HT1080 (cell line): Measurements from ENCODE around the gene F11R. TPM values are rescaled to one million over a fixed set of nuclear protein-coding genes. Genes with fewer than 3 reads are reported as not detected.
"Not testable (repeated sequence)": the region's sequence is repeated elsewhere in the genome, so short reads cannot be mapped to it uniquely, and the experiment has no call there.

ENCODE experiments used
- DNase-seq: peaks from one replicate; pipeline ENCODE4 v3.0.0-alpha.2; 2015; ENCODE audit warnings: low read depth
- total RNA-seq: library from RNA; depleted of rRNA; stranded (reverse); fragments of >200 nt; shearing (Covaris generic); gene quantifications from 2 replicates; pipeline ENCODE4 v1.2.3, GENCODE V29; 2014

The F11R gene
- total RNA-seq, 1 experiment from 2014 or later = 6.6 TPM

GRCh38 chr1:161016683-161017082 lies 4.3 kb downstream of the F11R start:
- peak; percentile 51 for DNase-seq

DNA sequence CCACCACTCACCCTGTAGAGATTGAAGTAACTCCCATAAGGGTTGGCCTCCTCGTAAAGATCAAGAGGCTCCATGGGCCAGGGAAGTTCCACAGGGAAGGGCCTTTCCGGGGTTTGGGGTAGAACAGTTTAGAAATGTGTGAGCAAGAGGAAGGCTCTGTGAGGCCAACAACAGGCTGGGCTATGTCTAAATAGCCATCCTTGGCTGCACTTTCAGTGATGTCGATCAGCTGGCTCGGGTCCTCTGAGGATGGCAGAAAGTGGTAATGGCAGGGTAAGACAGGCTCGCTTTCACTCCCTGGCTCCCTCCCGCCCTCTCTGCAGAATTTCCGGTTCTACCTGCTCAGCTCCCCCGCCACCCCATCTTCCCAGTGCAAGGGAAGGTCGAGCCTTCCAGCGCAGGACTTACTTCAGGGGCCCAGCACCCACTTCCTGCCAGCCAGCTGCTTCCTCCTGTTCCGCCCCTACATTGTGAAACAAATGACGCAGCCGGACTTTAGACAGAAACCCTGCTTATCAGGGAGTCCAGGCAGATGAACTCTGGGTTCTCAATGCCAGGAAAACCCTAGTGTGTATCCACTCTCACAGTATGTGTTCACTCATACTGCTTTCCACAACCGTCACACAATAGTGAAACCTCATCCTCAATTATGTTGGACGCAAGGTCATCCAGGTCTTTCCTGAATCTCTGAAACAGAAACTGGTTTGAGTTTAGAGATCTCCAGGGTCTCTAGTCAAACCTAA lies 7.3 kb downstream of the F11R start:
- DNase-seq = peak; percentile 93

GRCh38 chr1:161013131-161013487 lies 7.8 kb downstream of the F11R start:
- DNase-seq = peak; percentile 84

- DNase-seq = no peak
Observed at GRCh38 chr1:161012420-161012819, 8.5 kb downstream of the F11R start.

GRCh38 chr1:161009602-161010211 lies 11.2 kb downstream of the F11R start:
- no peak for DNase-seq

DNA sequence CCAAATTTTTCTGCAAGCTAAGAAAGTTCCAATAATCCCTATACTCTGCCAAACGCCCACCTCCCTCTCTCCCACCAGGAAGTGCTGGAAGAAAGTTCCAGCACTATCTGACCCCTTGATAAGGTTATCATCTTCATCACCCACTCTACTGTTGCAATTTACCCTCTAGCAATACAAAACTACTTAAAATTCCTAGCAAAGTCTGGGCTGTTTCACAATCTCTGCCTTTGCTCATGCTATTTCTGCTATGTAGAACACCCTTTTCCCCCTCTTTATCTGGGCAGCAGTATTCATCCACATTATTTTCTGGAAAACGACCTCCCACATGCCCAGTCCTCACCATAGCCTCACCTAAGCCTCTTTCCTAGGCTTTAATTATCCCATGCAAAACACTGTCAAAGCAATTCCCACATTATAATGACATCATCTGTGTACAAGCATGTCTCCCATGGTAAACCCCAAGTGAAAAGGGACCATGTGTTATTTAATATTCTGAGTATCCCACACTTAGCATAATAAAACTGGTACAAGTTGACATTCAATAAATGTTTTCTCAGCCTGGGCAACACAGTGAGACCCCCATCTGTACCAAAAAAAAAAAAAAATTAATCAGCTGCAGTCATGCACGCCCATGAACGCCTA lies 12.0 kb downstream of the F11R start:
- no peak for DNase-seq

- no peak for DNase-seq
Observed at GRCh38 chr1:161007369-161007768, 13.6 kb downstream of the F11R start.

DNA sequence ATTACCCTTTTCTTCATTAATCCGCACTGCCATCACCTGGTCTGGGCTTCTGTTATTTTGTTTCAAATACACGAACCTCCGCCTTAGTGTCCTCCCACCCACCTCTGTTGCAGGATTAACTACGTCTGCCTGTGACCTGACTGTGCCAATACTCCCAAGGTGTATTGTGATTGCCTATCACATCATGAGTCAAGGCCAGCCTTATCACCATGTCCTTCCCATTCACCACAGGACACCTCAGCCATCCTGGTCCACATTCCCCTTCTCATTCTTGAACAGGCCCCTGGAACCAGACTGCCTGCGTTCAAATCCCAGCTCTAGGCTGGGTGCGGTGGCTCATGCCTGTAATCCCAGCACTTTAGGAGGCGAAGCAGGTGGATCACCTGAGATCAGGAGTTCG lies 14.4 kb downstream of the F11R start:
- no peak for DNase-seq

DNA sequence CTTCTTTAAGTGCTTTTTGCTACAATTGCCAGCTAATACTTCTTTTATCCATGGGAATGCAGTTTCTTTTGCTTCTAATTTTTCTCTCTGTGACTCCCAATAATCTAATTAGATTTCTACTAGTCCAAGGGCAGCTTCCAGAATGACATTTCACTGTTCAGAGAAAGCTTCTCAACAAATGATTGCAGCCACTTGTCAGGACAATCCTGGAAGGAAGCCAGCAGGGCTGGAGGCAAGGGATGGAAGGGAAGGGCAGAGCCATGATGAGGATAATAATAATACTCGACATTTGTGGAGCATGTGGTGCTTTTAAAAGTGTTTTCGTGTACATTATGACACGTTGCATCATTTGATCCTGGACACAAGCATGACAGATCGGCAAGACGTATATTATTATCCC lies 19.4 kb downstream of the F11R start:
- DNase-seq = no peak

GRCh38 chr1:161000736-161001480 lies 20.0 kb downstream of the F11R start:
- DNase-seq = no peak

GRCh38 chr1:160999376-160999775 lies 21.6 kb downstream of the F11R start:
- no peak for DNase-seq

- DNase-seq = peak; percentile 74
Observed at GRCh38 chr1:160997323-160998038, 23.5 kb downstream of the F11R start.

GRCh38 chr1:160996178-160996577 lies 24.8 kb downstream of the F11R start:
- DNase-seq = peak; percentile 99

DNA sequence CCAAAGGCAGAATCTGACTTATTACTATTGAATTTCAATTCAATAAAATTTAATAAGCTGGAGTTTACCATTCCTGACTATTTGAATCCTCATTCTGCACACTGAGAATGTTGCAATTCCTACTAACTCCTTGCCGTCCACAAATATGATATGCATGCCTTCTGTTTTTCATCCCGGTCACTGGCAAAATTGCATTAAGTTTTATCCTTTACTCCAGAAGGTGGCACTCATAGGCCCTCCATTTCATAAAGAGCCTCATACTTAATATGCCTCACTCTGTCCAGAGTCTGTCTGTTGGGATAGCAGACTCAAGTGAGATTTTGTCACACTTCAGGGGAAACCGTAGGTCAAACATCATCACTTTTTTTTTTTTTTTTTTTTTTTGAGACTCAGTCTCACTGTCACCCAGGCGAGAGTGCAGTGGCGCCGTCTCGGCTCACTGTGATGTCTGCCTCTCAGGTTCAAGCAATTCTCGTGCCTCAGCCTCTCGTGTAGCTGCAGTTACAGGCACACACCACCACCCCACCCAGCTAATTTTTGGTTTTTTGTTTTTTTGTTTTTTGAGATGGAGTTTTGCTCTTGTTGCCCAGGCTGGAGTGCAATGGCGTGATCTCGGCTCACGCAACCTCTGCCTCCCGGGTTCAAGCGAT lies 27.3 kb downstream of the F11R start:
- peak; percentile 74 for DNase-seq

GRCh38 chr1:160992036-160992435 lies 28.9 kb downstream of the F11R start:
- DNase-seq = not testable (repeated sequence)

DNA sequence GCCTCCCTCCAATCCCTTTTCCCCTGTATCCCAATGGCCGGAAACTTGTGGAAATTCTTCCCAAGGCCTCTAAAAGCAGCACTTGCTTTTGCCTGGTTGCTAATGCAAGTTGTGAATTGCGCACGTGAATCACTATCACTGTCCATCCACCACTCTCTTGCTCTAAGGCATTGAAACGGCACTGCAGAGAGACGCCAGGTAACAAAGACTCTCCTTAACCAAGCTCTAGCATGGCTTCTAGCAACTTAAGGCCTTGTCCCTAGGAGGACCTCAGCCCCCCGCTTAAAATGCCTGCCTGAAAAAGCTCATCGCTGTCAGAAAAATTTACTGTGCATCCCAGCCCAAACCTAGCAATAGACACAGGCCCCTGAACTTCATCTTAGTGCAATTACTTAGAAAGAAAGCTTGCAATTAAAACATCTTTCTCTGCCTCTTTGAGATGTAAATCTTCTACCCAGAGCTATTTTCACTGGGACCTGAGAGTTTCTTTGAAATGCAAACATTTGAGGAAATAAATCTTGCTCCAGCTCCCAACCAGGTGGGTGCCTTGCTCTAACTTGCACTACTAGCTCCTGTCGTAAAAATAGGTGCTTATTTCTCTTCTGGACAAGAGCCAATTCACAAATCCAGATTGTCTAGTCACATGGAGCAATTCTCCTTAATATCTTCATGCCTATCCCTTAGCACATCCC lies 33.4 kb downstream of the F11R start:
- no peak for DNase-seq

GRCh38 chr1:160985723-160986122 lies 35.2 kb downstream of the F11R start:
- DNase-seq = no peak

- DNase-seq = no peak
Observed at GRCh38 chr1:160981584-160982411, 39.2 kb downstream of the F11R start.

GRCh38 chr1:160979286-160979685 lies 41.7 kb downstream of the F11R start:
- DNase-seq = no peak
